Measurements from ENCODE around the gene ADARB2. TPM values are rescaled to one million over a fixed set of nuclear protein-coding genes. Genes with fewer than 3 reads are reported as not detected.

ADARB2 gene
- total RNA-seq, 2 donors from 2014 or later = 8.0 to 12.2 TPM

DNA sequence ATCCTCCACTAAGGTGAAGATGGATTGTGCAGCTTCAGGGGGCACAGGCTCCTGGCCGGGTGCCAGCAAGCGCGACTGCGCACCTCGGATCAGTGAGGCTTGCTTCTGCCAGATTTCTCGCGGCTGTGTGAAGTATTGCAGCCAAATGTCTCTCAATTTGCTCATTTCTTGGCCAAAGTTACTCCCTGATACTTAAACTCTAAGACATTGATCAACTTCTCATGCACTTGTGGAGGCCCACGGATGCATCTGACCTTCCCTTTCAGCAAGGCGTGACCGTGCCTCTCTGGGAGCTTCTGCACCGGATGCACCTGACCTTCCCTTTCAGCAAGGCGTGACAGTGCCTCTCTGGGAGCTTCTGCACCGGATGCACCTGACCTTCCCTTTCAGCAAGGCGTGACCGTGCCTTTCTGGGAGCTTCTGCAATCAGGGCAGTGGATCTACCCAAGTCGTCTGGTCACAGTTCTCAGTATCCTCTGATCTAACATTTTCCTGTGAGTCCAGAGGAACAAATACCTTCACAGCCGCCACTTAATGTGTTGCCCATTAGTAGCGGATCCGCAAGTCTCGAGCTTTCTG, 248.3 kb downstream of the ADARB2 start:
- Histone ChIP-seq H3K4me1 (no peaks in the 10 kb centered on the region), H3K4me3 (no peak overlapping the region), H3K9me3 (no peaks in the 10 kb centered on the region), H3K36me3 (replicated peaks in 1 of 2; ENCODE audit: insufficient read depth in 1 of 2, low read depth in 2 of 2) (no peaks in the 10 kb centered on the region), H3K27me3 (no peaks in the 10 kb centered on the region), H3K27ac (no peak overlapping the region)
- no peak for ATAC-seq
- no peak for DNase-seq
- no peak for TF ChIP-seq POLR2A (IDR thresholded peaks at IDR 0.05)
- TF ChIP-seq, protein P1, sequence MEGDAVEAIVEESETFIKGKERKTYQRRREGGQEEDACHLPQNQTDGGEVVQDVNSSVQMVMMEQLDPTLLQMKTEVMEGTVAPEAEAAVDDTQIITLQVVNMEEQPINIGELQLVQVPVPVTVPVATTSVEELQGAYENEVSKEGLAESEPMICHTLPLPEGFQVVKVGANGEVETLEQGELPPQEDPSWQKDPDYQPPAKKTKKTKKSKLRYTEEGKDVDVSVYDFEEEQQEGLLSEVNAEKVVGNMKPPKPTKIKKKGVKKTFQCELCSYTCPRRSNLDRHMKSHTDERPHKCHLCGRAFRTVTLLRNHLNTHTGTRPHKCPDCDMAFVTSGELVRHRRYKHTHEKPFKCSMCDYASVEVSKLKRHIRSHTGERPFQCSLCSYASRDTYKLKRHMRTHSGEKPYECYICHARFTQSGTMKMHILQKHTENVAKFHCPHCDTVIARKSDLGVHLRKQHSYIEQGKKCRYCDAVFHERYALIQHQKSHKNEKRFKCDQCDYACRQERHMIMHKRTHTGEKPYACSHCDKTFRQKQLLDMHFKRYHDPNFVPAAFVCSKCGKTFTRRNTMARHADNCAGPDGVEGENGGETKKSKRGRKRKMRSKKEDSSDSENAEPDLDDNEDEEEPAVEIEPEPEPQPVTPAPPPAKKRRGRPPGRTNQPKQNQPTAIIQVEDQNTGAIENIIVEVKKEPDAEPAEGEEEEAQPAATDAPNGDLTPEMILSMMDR (IDR thresholded peaks at IDR 0.05) = no peak
- 69 to 71% methylated on average over 13 to 20 of the region's 20 CpGs for WGBS, 2 donors
- intact Hi-C loops (cut with DNase I) = no loop called here

GRCh38 chr10:1486841-1487687, 250.3 kb downstream of the ADARB2 start:
- TF ChIP-seq, protein P1 (IDR thresholded peaks at IDR 0.05) = no peak
- no peak for TF ChIP-seq POLR2A (IDR thresholded peaks at IDR 0.05)
- H3K27me3 ChIP-seq = no peaks in the 10 kb centered on the region
- no peaks in the 10 kb centered on the region for H3K4me1 ChIP-seq
- no peak overlapping the region for H3K27ac ChIP-seq
- H3K36me3 ChIP-seq (replicated peaks in 1 of 2; ENCODE audit: insufficient read depth in 1 of 2, low read depth in 2 of 2) = no peaks in the 10 kb centered on the region
- no peak for DNase-seq
- 74 to 78% methylated on average over 14 of the region's 14 CpGs for WGBS, 2 donors
- intact Hi-C loops (cut with DNase I) = no loop called here
- no peak overlapping the region for H3K4me3 ChIP-seq
- no peaks in the 10 kb centered on the region for H3K9me3 ChIP-seq
- ATAC-seq = no peak

- intact Hi-C loops (cut with DNase I) = no loop called here
- 87 to 90% methylated on average over 7 to 12 of the region's 12 CpGs for WGBS, 2 donors
- no peak overlapping the region for H3K27ac ChIP-seq
- no peak overlapping the region for H3K4me3 ChIP-seq
- no peaks in the 10 kb centered on the region for H3K27me3 ChIP-seq
- no peaks in the 10 kb centered on the region for H3K9me3 ChIP-seq
- DNase-seq (no peak), ATAC-seq (no peak)
- TF ChIP-seq, protein P1 (IDR thresholded peaks at IDR 0.05) = no peak
- no peak for TF ChIP-seq POLR2A (IDR thresholded peaks at IDR 0.05)
- H3K36me3 ChIP-seq (replicated peaks in 1 of 2; ENCODE audit: insufficient read depth in 1 of 2, low read depth in 2 of 2) = no peaks in the 10 kb centered on the region
- H3K4me1 ChIP-seq = no peaks in the 10 kb centered on the region
Measured at GRCh38 chr10:1485357-1485756, 252.0 kb downstream of the ADARB2 start.

- Histone ChIP-seq H3K36me3 (replicated peaks in 1 of 2; ENCODE audit: insufficient read depth in 1 of 2, low read depth in 2 of 2) (no peaks in the 10 kb centered on the region), H3K9me3 (no peaks in the 10 kb centered on the region), H3K27ac (no peak overlapping the region), H3K27me3 (no peaks in the 10 kb centered on the region), H3K4me1 (no peaks in the 10 kb centered on the region), H3K4me3 (no peak overlapping the region)
- DNase-seq (no peak), ATAC-seq (no peak)
- TF ChIP-seq, protein P1 (IDR thresholded peaks at IDR 0.05) = no peak
- no peak for TF ChIP-seq POLR2A (IDR thresholded peaks at IDR 0.05)
- 30 to 40% methylated on average over 7 of the region's 7 CpGs for WGBS, 2 donors
- intact Hi-C loops (cut with DNase I) = no loop called here
Measured at GRCh38 chr10:1483826-1484225, 253.5 kb downstream of the ADARB2 start.
